ENCODE measurements around the gene TJP1. TPM values are rescaled to one million over a fixed set of nuclear protein-coding genes. Genes with fewer than 3 reads are reported as not detected.
A peak's percentile ranks its signal among the peaks of the same experiment; 100 is the strongest.

The TJP1 gene
- total RNA-seq, 1 experiment from 2014 or later = 129 TPM

DNA sequence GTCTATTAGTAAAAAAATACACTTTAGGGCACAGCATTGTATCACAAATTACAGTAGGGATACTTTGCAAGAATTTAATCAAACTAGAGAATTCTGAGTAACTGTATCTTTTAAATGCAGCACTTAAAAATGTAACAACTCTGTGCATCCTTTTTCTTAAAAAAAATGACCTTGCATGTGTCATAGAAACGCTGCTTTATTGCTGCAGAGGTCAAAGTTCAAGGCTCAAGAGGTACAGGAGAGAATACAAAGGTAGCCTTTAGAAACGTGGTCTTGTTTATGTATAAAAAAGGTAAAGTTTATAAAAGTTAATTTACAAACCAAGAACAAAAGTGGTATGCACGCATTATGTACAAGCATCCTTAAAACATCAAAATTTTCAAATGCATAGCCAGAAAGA, 122.0 kb downstream of the TJP1 start:
- ChIA-PET POLR2A (no interaction called here), CTCF (no interaction called here)
- Mint-ChIP-seq H3K4me1 (peaks cover 3% of the 10 kb centered on the region), H3K36me3 (peaks cover 47% of the 10 kb centered on the region), H3K27ac (no peak overlapping the region), H3K4me3 (no peak overlapping the region), H3K9me3 (no peaks in the 10 kb centered on the region), H3K27me3 (ENCODE audit: low read depth) (no peaks in the 10 kb centered on the region)
- DNase-seq (ENCODE audit: low spot score) = no peak
- no peak for TF ChIP-seq SMAD4 (CRISPR knock-in tag; IDR thresholded peaks at IDR 0.05)
- ATAC-seq = no peak

DNA sequence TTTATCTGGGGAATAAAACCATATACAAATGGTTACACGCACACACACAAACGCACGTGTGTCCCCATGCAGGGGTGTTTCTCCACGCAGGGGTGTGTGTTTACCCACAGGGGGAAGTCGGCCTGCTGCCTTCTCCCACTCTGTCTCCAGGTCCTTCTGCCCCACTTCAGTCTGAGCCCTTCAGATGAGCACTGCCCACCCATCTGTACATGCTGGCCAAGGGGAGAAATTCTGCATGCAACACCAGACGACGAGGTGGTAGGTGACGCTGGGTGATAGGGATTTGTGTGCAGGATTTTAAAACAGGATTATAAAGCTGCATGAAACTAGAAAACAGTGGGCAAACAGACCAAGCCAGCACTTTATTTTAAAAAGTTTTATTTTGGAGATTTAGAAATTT, 122.5 kb downstream of the TJP1 start:
- ChIA-PET CTCF (no interaction called here), POLR2A (no interaction called here)
- H3K4me3 Mint-ChIP-seq = no peak overlapping the region
- H3K27me3 Mint-ChIP-seq (ENCODE audit: low read depth) = no peaks in the 10 kb centered on the region
- ATAC-seq (no peak), DNase-seq (ENCODE audit: low spot score) (no peak)
- peaks cover 3% of the 10 kb centered on the region for H3K4me1 Mint-ChIP-seq
- peaks cover 42% of the 10 kb centered on the region for H3K36me3 Mint-ChIP-seq
- no peaks in the 10 kb centered on the region for H3K9me3 Mint-ChIP-seq
- TF ChIP-seq, protein P1, sequence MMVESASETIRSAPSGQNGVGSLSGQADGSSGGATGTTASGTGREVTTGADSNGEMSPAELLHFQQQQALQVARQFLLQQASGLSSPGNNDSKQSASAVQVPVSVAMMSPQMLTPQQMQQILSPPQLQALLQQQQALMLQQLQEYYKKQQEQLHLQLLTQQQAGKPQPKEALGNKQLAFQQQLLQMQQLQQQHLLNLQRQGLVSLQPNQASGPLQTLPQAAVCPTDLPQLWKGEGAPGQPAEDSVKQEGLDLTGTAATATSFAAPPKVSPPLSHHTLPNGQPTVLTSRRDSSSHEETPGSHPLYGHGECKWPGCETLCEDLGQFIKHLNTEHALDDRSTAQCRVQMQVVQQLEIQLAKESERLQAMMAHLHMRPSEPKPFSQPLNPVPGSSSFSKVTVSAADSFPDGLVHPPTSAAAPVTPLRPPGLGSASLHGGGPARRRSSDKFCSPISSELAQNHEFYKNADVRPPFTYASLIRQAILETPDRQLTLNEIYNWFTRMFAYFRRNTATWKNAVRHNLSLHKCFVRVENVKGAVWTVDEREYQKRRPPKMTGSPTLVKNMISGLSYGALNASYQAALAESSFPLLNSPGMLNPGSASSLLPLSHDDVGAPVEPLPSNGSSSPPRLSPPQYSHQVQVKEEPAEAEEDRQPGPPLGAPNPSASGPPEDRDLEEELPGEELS (CRISPR knock-in tag; IDR thresholded peaks at IDR 0.05) = no peak
- no peak for TF ChIP-seq JUN (CRISPR knock-in tag; IDR thresholded peaks at IDR 0.05)
- TF ChIP-seq, protein P2, sequence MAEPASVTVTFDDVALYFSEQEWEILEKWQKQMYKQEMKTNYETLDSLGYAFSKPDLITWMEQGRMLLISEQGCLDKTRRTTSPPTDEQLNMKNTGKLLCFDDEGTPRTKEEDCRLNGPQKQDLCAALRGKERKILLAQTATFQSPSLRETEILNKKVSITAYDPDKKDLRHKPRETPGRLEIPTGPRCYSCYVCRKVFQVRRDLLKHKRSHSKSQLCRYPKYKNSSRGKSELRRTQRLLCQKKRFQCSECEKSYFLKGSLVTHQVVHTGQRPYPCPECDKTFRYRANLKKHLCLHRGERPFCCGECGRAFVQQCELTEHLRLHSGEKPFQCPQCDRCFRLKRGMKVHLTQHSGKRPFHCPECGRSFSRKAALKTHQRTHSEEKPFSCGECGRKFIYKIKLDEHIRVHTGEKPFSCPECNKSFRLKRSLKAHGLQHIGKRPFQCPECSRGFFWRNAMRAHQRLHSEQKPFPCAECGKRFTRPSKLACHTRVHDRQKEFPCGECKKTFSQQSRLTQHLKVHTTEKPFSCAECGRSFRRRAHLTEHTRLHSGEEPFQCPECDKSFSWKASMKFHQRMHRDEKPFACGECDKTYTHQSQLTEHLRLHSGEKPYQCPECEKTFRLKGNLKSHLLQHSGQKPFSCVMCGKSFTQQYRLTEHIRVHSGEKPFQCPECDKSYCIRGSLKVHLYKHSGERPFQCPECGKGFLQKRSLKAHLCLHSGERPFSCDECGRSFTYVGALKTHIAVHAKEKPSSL (CRISPR knock-in tag; conservative IDR thresholded peaks at IDR 0.05) = no peak
- H3K27ac Mint-ChIP-seq = no peak overlapping the region

DNA sequence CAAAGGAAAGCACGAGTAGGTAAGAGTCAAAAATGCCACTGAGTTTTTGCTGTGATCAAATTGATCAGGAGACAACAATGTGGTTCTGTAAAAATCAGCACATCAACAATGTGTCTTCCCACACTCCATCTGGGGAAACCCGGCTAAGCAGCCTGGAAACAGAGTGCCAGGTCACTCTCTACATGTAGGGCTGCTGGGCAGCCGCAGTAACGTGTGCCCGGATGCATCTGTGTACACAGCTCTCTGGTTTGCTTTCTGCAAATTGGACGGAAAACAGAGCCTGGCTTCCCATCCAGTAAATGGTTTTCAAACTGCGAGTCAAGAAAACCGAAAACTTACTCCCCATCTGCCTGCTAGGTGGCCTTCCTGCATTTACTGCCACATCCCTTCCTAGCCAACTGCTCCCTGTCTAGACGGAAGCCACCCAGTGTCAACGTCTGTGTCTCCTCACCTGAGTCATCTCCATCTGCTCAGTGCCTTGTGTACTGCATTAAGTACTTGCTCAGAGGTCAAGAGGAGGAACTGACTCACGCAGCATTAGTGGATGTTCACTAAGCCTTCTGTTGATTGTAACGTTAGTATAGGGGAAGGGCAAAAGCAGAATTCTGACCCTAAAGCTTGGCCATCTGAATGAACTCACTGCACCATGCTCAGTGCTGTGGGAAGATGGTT, 124.1 kb downstream of the TJP1 start:
- ChIA-PET CTCF (interaction anchor here (0.8 to 1.2 kb wide), 4 partner anchors 181 to 288 kb away, joined by 3 to 6 read pairs (median 3); no protein-coding TSS in a partner anchor), POLR2A (no interaction called here)
- H3K27me3 Mint-ChIP-seq (ENCODE audit: low read depth) = no peaks in the 10 kb centered on the region
- DNase-seq (ENCODE audit: low spot score) (no peak), ATAC-seq (peak; percentile 20)
- no peak overlapping the region for H3K4me3 Mint-ChIP-seq
- H3K4me1 Mint-ChIP-seq = peaks cover 3% of the 10 kb centered on the region
- H3K27ac Mint-ChIP-seq = peak overlapping the region; percentile 87
- no peaks in the 10 kb centered on the region for H3K9me3 Mint-ChIP-seq
- H3K36me3 Mint-ChIP-seq = peaks cover 31% of the 10 kb centered on the region
- TF ChIP-seq CBFB (CRISPR knock-in tag; IDR thresholded peaks at IDR 0.05; ENCODE audit: low read depth) (no peak), CREM (CRISPR knock-in tag; IDR thresholded peaks at IDR 0.05) (no peak), PRRX2 (CRISPR knock-in tag; IDR thresholded peaks at IDR 0.05) (no peak), ZNF317 (CRISPR knock-in tag; IDR thresholded peaks at IDR 0.05; ENCODE audit: borderline replicate concordance, low read depth) (no peak), GABPB1 (CRISPR knock-in tag; IDR thresholded peaks at IDR 0.05) (no peak), ETV6 (CRISPR knock-in tag; IDR thresholded peaks at IDR 0.05) (no peak), FOXP1 (CRISPR knock-in tag; IDR thresholded peaks at IDR 0.05; ENCODE audit: borderline replicate concordance) (no peak), MYBL2 (CRISPR knock-in tag; IDR thresholded peaks at IDR 0.05) (no peak), CREB1 (CRISPR knock-in tag; IDR thresholded peaks at IDR 0.05) (no peak), NFATC4 (CRISPR knock-in tag; IDR thresholded peaks at IDR 0.05) (no peak), ZNF671 (CRISPR knock-in tag; IDR thresholded peaks at IDR 0.05) (no peak), RELA (CRISPR knock-in tag; IDR thresholded peaks at IDR 0.05; ENCODE audit: borderline replicate concordance) (no peak)
- TF ChIP-seq, protein P3, sequence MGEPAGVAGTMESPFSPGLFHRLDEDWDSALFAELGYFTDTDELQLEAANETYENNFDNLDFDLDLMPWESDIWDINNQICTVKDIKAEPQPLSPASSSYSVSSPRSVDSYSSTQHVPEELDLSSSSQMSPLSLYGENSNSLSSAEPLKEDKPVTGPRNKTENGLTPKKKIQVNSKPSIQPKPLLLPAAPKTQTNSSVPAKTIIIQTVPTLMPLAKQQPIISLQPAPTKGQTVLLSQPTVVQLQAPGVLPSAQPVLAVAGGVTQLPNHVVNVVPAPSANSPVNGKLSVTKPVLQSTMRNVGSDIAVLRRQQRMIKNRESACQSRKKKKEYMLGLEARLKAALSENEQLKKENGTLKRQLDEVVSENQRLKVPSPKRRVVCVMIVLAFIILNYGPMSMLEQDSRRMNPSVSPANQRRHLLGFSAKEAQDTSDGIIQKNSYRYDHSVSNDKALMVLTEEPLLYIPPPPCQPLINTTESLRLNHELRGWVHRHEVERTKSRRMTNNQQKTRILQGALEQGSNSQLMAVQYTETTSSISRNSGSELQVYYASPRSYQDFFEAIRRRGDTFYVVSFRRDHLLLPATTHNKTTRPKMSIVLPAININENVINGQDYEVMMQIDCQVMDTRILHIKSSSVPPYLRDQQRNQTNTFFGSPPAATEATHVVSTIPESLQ (CRISPR knock-in tag; IDR thresholded peaks at IDR 0.05) = no peak
- TF ChIP-seq, protein P2 (CRISPR knock-in tag; conservative IDR thresholded peaks at IDR 0.05) = no peak
- TF ChIP-seq, protein P4, sequence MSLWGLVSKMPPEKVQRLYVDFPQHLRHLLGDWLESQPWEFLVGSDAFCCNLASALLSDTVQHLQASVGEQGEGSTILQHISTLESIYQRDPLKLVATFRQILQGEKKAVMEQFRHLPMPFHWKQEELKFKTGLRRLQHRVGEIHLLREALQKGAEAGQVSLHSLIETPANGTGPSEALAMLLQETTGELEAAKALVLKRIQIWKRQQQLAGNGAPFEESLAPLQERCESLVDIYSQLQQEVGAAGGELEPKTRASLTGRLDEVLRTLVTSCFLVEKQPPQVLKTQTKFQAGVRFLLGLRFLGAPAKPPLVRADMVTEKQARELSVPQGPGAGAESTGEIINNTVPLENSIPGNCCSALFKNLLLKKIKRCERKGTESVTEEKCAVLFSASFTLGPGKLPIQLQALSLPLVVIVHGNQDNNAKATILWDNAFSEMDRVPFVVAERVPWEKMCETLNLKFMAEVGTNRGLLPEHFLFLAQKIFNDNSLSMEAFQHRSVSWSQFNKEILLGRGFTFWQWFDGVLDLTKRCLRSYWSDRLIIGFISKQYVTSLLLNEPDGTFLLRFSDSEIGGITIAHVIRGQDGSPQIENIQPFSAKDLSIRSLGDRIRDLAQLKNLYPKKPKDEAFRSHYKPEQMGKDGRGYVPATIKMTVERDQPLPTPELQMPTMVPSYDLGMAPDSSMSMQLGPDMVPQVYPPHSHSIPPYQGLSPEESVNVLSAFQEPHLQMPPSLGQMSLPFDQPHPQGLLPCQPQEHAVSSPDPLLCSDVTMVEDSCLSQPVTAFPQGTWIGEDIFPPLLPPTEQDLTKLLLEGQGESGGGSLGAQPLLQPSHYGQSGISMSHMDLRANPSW (CRISPR knock-in tag; conservative IDR thresholded peaks at IDR 0.05; ENCODE audit: low read depth) = no peak
- TF ChIP-seq, protein P5, sequence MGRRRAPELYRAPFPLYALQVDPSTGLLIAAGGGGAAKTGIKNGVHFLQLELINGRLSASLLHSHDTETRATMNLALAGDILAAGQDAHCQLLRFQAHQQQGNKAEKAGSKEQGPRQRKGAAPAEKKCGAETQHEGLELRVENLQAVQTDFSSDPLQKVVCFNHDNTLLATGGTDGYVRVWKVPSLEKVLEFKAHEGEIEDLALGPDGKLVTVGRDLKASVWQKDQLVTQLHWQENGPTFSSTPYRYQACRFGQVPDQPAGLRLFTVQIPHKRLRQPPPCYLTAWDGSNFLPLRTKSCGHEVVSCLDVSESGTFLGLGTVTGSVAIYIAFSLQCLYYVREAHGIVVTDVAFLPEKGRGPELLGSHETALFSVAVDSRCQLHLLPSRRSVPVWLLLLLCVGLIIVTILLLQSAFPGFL (CRISPR knock-in tag; IDR thresholded peaks at IDR 0.05; ENCODE audit: borderline replicate concordance) = no peak
